Progenitor cell of endocrine pancreas (in vitro differentiated cells): Measurements from ENCODE around the gene AMH. TPM values are rescaled to one million over a fixed set of nuclear protein-coding genes. Genes with fewer than 3 reads are reported as not detected.
A peak's percentile ranks its signal among the peaks of the same experiment; 100 is the strongest.

Source experiments
- DNase-seq: peaks from one replicate; pipeline ENCODE4 v3.0.0; 2021; ENCODE audit warnings: low spot score; ENCODE audit not compliant: unreplicated experiment
- H3K27ac Mint-ChIP-seq: 2 replicates; pipeline ENCODE4 v1.8.0; 2021; ENCODE audit warnings: mild to moderate bottlenecking, moderate library complexity, mixed read lengths
- H3K27me3 Mint-ChIP-seq: 2 replicates; pipeline ENCODE4 v1.8.0; 2021; ENCODE audit warnings: mixed read lengths
- H3K36me3 Mint-ChIP-seq: 2 replicates; pipeline ENCODE4 v1.8.0; 2022; ENCODE audit warnings: mixed read lengths; ENCODE audit not compliant: insufficient read depth
- H3K4me1 Mint-ChIP-seq: 2 replicates; pipeline ENCODE4 v1.8.0; 2021; ENCODE audit warnings: low read depth, mixed read lengths
- H3K4me3 Mint-ChIP-seq: 2 replicates; pipeline ENCODE4 v1.8.0; 2021; ENCODE audit warnings: low read depth, mild to moderate bottlenecking, moderate library complexity, mixed read lengths
- H3K9me3 Mint-ChIP-seq: 2 replicates; pipeline ENCODE4 v1.8.0; 2021; ENCODE audit warnings: low read depth, mixed read lengths
- CTCF ChIP-seq: fragments of 200-600 bp; sonication (generic); IDR thresholded peaks from one replicate; pipeline ENCODE4 v1.5.0; 2021; ENCODE audit warnings: antibody characterized with exemption, mild to moderate bottlenecking; ENCODE audit not compliant: unreplicated experiment
- total RNA-seq: library from RNA; stranded (reverse); gene quantifications from 2 replicates; pipeline ENCODE4 v1.2.1, GENCODE V29; 2021

The AMH gene
- total RNA-seq, 1 donor from 2014 or later = 58.4 TPM

GRCh38 chr19:2286402-2287140 lies 37.4 kb downstream of the AMH start:
- TF ChIP-seq CTCF = no peak
- H3K27ac Mint-ChIP-seq = no peak overlapping the region
- no peaks in the 10 kb centered on the region for H3K36me3 Mint-ChIP-seq
- DNase-seq = no peak
- no peak overlapping the region for H3K4me3 Mint-ChIP-seq
- H3K9me3 Mint-ChIP-seq = no peaks in the 10 kb centered on the region
- peaks cover 5% of the 10 kb centered on the region for H3K4me1 Mint-ChIP-seq
- peaks cover 62% of the 10 kb centered on the region for H3K27me3 Mint-ChIP-seq

DNA sequence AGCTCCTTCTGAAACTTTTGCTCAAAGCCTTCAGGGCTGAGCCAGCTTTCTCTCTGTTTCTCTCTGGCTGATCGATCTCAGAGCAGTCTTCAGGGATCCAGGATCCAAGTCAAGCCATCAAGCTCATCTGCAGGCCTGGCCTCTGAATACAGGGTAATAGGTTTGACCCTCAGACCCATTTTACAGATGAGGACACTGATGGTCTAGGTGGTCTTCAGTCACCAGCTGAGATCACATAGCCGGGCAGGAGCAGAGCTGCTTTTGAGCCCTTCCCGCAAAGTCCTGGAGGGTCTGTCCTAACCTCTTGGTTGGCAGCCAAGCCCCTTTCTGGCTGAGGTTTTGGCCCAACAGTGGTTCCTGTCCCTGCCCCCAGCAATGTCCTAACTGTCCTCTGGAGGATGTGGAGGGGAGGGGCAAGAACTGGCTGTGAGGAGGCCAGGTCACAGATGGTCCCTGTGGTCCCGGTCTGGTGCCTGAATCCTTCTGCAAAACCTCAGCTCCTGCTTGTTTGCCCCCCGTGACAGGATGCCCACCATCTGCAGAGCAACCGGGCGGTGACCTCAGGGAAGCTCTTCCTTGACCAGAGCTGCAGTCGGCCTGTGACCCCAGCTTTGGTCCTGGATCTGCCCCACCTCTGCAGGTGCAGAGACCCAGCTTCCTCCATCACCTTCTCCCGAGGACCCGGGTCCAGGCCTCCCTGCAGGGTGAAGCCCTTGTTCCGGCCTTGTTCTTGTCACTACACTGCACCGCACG lies 38.6 kb downstream of the AMH start:
- no peak for TF ChIP-seq CTCF
- H3K4me3 Mint-ChIP-seq = no peak overlapping the region
- no peak for DNase-seq
- H3K27me3 Mint-ChIP-seq = peaks cover 58% of the 10 kb centered on the region
- no peaks in the 10 kb centered on the region for H3K36me3 Mint-ChIP-seq
- H3K27ac Mint-ChIP-seq = no peak overlapping the region
- peaks cover 3% of the 10 kb centered on the region for H3K4me1 Mint-ChIP-seq
- H3K9me3 Mint-ChIP-seq = no peaks in the 10 kb centered on the region

DNA sequence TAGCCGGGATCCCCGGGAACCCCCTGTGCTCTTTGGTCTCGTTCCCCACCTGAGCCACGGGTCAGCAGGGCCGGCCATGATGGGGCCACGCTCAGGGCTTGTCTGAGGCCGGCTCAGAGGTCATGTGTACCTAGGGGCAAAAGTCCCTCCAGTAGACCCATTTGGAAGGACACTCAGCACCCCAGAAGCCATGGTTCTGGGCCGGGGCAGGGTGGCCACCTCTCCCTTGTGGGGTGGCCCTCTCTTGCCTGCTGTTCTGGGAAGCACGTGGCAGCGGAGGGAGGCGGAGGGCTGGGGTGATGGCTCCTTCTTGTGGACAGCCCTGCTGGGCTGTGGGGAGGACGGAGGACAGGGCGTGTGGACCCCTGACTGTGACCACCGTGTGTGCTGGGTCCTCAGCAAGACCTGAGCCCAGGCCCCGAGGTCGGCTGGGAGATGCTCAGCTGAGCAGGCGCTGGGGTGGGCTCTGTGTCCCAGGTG lies 39.3 kb downstream of the AMH start:
- H3K4me1 Mint-ChIP-seq = peaks cover 3% of the 10 kb centered on the region
- H3K36me3 Mint-ChIP-seq = no peaks in the 10 kb centered on the region
- peaks cover 58% of the 10 kb centered on the region for H3K27me3 Mint-ChIP-seq
- no peaks in the 10 kb centered on the region for H3K9me3 Mint-ChIP-seq
- H3K4me3 Mint-ChIP-seq = no peak overlapping the region
- no peak for TF ChIP-seq CTCF
- DNase-seq = no peak
- H3K27ac Mint-ChIP-seq = no peak overlapping the region

- Mint-ChIP-seq H3K4me3 (no peak overlapping the region), H3K4me1 (peaks cover 3% of the 10 kb centered on the region), H3K9me3 (no peaks in the 10 kb centered on the region), H3K27ac (peak overlapping the region; percentile 15), H3K36me3 (no peaks in the 10 kb centered on the region), H3K27me3 (peaks cover 65% of the 10 kb centered on the region)
- DNase-seq = no peak
- TF ChIP-seq CTCF = no peak
These were observed 39.9 kb downstream of the AMH start for GRCh38 chr19:2288818-2289713.
